ENCODE measurements around the gene ZNF592. TPM values are rescaled to one million over a fixed set of nuclear protein-coding genes. Genes with fewer than 3 reads are reported as not detected.
"Not testable (repeated sequence)": the region's sequence is repeated elsewhere in the genome, so short reads cannot be mapped to it uniquely, and the experiment has no call there.

Gene ZNF592
- total and polyA plus RNA-seq, 10 donors = 5.2 to 36.2 (median 32.5) TPM

- TF ChIP-seq POLR2A (IDR thresholded peaks at IDR 0.05) (no peak), POLR2AphosphoS5 (IDR thresholded peaks at IDR 0.05) (peak in 1 of 3 donors; percentile 18)
- 85 to 94% (median 87%) methylated on average over 10 to 12 of the region's 12 CpGs for WGBS, 5 donors
- no peak overlapping the region for H3K4me3 ChIP-seq
- no peak overlapping the region for H3K27ac ChIP-seq
- intact Hi-C loops (cut with DNase I; ENCODE audit: low total_unique reads) = no loop called here
- H3K4me1 ChIP-seq = no peaks in the 10 kb centered on the region
- DNase-seq = no peak
- H3K9me3 ChIP-seq = no peaks in the 10 kb centered on the region
- no peaks in the 10 kb centered on the region for H3K36me3 ChIP-seq
- no peaks in the 10 kb centered on the region for H3K27me3 ChIP-seq (replicated peaks in 1 of 7)
These were observed 92.5 kb downstream of the ZNF592 start for GRCh38 chr15:84840741-84841429.

GRCh38 chr15:84842781-84843180 is 94.4 kb downstream of the ZNF592 start:
- WGBS, 5 donors = 95 to 100% (median 100%) methylated on average over 1 of the region's 1 CpG; no CpG with 5 or more reads in 1 of the 5 donors
- intact Hi-C loops (cut with DNase I; ENCODE audit: low total_unique reads) = no loop called here

GRCh38 chr15:84844964-84845363 is 96.6 kb downstream of the ZNF592 start:
- WGBS, 5 donors = 70 to 95% (median 89%) methylated on average over 2 of the region's 2 CpGs

More at GRCh38 chr15:84842781-84843180, 94.4 kb downstream of the ZNF592 start:
- Histone ChIP-seq H3K4me3 (no peak overlapping the region), H3K9me3 (peaks cover 0 to 16% (median 14%) of the 10 kb centered on the region in 8 donors), H3K27me3 (replicated peaks in 1 of 7) (no peaks in the 10 kb centered on the region), H3K36me3 (no peaks in the 10 kb centered on the region), H3K4me1 (no peaks in the 10 kb centered on the region), H3K27ac (no peak overlapping the region)
- no peak for DNase-seq
- TF ChIP-seq POLR2A (IDR thresholded peaks at IDR 0.05) = no peak
- no peak for TF ChIP-seq POLR2AphosphoS5 (IDR thresholded peaks at IDR 0.05)
- no peak for TF ChIP-seq CTCF (IDR thresholded peaks at IDR 0.05 in 8 of 11, conservative IDR thresholded peaks at IDR 0.05 in 3 of 11)

GRCh38 chr15:84845631-84846030 is 97.2 kb downstream of the ZNF592 start:
- H3K27ac ChIP-seq; intact Hi-C loops (cut with DNase I; ENCODE audit: low total_unique reads); H3K4me3 ChIP-seq; H3K4me1 ChIP-seq; H3K27me3 ChIP-seq (replicated peaks in 1 of 7); H3K36me3 ChIP-seq: not testable (repeated sequence)
- peak; percentile 83 for DNase-seq
- WGBS, 5 donors = 58 to 78% (median 73%) methylated on average over 7 of the region's 7 CpGs
- peak in 10 of 11 experiments; percentile 33 to 74 (median 66) for TF ChIP-seq CTCF (IDR thresholded peaks at IDR 0.05 in 8 of 11, conservative IDR thresholded peaks at IDR 0.05 in 3 of 11)
- H3K9me3 ChIP-seq = peaks cover 0 to 29% (median 23%) of the 10 kb centered on the region in 8 donors

More at GRCh38 chr15:84844964-84845363, 96.6 kb downstream of the ZNF592 start:
- Histone ChIP-seq H3K27ac (no peak overlapping the region), H3K9me3 (peaks cover 0 to 29% (median 23%) of the 10 kb centered on the region in 8 donors), H3K36me3 (no peaks in the 10 kb centered on the region), H3K4me3 (no peak overlapping the region), H3K27me3 (replicated peaks in 1 of 7) (no peaks in the 10 kb centered on the region), H3K4me1 (no peaks in the 10 kb centered on the region)
- no peak for DNase-seq
- intact Hi-C loops (cut with DNase I; ENCODE audit: low total_unique reads) = no loop called here
- TF ChIP-seq POLR2A (IDR thresholded peaks at IDR 0.05) (no peak), POLR2AphosphoS5 (IDR thresholded peaks at IDR 0.05) (no peak), CTCF (IDR thresholded peaks at IDR 0.05 in 8 of 11, conservative IDR thresholded peaks at IDR 0.05 in 3 of 11) (no peak)

All from spleen (tissue), 11 donors.